HG03439 (cell line): ENCODE data around the gene FOXO3.
"Not testable (repeated sequence)": the region's sequence is repeated elsewhere in the genome, so short reads cannot be mapped to it uniquely, and the experiment has no call there.

Experiments used
- ATAC-seq: cut with Tn5 transposase; IDR thresholded peaks from one replicate; pipeline ENCODE4 v1.9.1; 2021; ENCODE audit warnings: mild to moderate bottlenecking, moderate library complexity; ENCODE audit not compliant: unreplicated experiment

The FOXO3 gene

DNA sequence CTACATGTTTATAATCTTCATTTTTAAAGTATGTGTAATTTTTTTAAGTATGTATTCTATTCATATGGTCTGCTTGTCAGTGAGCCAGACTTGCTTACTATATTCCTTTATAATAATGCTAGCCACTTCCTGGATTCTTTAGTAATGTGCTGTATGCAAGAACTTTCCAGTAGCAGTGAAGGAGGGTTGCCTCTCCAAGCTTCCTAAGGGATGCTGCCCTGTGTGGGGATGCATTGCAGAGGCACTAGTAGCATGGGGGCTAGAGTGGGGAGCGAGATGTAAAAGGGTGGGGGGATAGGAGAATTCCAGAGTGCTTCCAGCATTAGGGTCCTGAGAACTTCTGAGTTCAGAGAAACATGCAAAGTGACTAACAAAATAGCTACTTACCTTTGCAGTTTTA is 121.0 kb downstream of the FOXO3 start:
- not testable (repeated sequence) for ATAC-seq

GRCh38 chr6:108682383-108683119 is 121.8 kb downstream of the FOXO3 start:
- ATAC-seq, result not testable (repeated sequence)

DNA sequence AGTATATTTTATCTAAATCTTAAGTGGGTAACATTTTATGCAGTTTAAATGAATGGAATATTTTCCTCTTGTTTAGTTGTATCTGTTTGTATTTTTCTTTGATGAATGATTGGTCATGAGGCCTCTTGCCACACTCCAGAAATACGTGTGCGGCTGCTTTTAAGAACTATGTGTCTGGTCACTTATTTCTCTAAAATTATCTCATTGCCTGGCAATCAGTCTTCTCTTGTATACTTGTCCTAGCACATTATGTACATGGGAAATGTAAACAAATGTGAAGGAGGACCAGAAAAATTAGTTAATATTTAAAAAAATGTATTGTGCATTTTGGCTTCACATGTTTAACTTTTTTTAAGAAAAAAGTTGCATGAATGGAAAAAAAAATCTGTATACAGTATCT is 123.3 kb downstream of the FOXO3 start:
- not testable (repeated sequence) for ATAC-seq

DNA sequence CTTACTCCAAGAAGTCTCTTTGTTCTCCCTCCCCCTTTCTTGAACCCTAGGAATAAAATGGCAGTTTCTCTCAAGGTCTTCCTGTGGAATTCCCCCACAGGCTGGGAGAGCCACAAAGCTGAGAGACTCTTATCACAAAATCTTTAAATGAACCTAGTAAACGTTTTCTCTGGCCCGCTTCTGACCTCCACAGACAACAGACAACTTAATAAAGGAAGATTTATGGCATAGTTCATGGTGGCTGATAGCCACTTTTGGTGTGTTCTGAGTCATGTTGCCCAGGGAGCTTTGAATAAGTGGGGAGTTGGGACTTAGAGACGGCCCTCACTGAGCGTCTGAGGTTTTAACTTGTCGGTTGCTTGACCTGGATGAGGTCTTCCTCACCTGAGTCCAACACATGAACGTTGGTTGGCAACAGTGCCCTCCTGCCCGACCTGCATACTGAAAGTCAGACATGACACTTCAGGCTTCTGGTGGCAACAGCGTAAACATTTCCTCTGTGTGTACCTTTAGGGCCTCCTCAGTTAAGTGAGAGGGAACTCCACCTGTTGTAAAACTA is 124.1 kb downstream of the FOXO3 start:
- no peak for ATAC-seq

- ATAC-seq, result no peak
These were observed 125.3 kb downstream of the FOXO3 start for GRCh38 chr6:108685970-108686369.

DNA sequence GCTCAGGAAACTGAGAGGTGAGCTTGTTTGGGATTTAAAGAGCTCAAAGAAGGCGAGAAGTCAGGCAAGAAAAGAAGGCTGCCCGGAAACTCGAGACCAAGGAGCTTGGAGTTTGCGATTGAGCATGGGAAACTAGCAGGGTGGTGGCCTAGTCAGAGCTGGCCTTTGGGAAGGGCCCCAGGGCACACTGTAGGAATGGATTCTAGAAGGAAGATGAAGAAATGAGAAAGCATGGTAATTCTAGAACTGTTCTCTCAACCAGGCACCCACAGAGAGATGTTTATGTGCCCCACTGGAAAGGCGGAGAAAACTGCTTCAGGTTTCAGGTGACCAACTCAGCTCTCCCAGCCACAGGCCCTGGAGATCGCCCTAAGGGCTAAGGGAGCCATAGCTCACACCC is 126.2 kb downstream of the FOXO3 start:
- ATAC-seq, result no peak

DNA sequence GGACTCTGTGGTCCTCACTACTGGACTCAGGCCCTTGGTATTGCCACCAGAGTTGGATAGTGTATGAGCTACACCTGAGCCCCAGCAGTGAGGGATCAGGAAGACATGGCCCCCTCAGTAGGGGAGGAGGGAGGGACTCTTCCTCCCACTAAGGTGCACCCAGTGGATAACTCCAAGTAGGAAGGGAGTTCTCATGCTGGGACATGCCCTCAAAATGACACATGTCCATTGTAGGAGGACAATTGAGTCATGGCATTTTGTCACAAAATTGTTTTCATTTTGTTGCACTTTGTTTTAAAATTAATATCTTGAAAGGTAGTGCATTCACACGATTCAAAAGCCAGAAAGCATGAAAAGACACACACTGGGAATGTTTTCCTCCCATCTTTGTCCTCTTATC is 127.2 kb downstream of the FOXO3 start:
- no peak for ATAC-seq

DNA sequence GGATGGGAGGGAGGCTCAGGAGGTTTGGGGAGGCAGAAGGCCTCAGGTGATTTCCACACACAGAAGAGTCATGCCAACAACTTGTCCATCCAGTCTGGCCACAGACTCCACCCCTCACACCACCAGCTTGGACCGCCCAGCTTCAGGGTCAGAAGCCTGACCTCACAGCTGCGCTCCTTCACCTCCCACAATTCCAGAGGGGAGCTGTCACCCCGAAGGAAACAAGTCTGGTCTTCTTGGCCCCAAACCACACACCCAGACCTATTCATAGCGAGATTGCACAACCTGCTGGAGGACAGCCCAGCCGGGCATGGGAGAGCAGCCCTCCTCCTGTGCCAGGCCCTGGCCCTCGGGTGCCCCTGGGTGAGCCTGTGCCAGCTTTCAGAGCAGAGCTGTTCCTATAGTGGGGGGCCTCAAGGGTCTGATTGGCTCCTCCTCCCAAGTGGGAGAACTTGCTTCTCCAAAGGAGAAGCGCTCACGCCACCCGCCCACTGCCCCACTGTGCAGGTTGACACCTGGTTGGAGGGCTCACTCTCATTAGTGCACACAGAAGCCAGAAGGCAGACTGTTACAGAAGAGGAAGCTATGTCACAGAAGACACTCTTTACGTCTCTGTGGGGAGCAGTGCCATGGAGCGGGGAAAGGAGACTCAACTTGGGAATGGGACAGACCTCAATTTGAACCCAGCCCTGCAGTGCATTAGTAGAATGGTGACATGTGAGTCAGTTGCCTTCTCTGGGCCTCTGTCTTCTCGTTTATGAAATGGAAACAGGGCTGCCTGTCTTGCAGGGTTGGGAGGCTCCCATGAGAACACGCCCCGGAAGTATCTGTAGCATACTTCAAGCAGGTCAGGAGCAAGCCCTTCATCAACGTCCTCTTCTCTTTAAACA is 128.8 kb downstream of the FOXO3 start:
- no peak for ATAC-seq

GRCh38 chr6:108690326-108691049 is 129.8 kb downstream of the FOXO3 start:
- no peak for ATAC-seq

DNA sequence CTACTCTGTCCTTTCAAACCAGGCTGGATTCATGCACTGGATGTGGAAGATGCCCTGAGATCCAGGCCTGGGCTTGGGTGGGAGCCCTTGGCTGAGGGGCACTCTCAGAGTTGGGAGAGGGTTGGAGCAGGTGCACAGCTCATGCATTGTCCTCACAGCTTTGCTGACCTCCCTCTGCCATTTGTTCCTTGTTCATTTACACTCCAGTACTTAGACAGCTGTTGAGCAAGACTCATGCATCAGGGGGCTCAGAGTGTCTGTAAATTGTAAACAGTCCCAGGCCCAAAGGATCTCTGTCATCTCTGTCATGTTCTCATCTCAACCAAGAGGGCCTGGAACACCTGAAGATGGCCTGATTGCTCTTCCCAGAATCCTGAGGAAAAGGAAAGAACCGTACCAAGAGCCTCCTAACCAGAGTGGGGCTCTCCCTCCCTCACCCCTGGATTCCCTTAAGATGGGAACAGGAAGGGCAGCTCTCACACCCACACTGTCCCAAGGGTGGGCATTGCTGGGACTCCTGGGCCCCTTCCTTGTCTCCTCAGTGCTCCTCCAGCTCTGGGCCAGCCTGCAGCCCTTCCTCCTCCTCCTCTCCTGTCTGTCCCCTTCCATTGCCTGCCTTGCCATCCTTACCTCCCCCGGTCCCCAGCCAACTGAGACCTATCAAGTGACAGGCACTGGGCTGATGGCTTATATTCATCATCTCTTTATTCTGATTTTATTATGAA is 132.9 kb downstream of the FOXO3 start:
- no peak for ATAC-seq

GRCh38 chr6:108694816-108695215 is 134.1 kb downstream of the FOXO3 start:
- no peak for ATAC-seq

DNA sequence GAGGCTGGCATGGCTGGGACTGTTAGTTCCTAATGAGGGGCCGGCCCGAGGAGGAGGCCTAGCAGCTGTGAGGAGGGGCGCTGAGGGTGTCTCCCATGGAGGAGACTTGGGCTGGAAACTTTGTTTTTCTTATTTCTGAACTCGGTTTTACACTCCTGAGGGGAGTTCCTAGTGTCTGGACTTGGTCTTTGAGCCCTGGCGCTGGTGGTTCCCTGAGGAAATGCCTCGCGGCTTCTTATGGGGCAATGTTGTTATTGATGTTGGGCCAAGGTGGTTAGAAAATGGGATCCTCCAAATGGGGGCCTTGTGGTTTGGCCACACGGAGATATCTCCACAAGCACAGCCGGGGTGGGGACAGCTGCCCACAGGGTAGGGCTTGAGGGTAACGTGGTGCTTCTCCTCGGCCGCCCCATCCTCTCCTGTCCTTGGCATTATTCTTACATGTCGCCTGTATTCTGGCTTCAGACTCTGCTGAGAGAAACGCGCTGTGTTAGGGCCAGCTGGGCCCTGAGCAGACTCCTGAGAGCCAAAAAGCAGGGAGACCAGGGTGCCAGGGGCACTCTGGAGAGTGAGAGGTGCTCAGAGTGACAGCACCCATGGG is 136.9 kb downstream of the FOXO3 start:
- ATAC-seq, result no peak

GRCh38 chr6:108698593-108699289 is 138.0 kb downstream of the FOXO3 start:
- ATAC-seq, result no peak

GRCh38 chr6:108699290-108700041 is 138.7 kb downstream of the FOXO3 start:
- no peak for ATAC-seq

- no peak for ATAC-seq
These were observed 141.6 kb downstream of the FOXO3 start for GRCh38 chr6:108702106-108702851.

DNA sequence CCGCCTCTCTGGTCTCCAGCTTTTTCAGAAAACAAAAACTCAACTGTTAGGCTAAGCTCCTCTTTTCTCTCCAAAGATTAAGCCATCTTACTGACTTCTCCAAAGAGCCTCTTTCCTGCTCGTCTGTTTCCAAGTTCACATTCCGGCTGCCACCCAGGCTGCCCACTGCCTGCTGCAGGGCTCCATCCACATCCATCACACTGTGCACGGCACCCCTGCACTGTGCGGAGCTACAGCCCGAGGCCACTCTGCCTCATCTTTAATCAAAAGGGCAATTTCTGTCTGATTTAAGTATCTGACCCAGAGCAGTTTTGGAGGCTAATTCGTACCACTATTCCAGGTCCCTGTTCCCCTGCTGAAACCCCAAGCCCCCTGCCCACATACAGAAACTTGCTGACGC is 145.9 kb downstream of the FOXO3 start:
- no peak for ATAC-seq

DNA sequence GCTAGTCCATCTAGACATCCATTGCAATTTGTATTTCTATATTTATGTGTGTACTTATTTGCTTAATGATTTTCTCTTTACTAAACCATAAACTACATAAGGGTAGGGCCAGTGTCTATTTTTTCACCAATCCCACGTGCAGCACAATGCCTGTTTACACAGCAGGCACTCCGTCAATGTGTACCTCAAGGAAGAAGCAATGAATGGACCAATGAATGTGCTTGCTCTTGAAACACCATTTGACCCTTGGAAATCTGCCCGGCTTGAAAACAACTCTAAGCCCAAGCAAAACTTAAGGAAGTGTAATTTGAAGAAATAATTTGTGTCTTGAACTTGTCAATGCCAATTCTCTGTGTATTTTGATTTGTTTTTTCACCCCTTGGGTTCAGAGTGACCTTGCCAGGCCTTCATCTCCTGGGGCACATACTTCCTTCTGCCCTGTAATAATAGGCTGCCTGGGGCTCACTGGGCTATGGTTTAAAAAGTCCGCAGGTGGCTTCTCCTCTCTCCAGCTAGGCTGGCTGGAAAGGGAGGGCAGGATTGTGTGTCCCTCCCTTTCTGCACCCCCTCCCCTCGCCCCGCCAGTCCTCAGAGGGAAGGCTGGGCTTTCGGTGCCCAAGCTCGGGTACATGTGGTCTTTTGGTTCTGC is 146.7 kb downstream of the FOXO3 start:
- no peak for ATAC-seq

GRCh38 chr6:108710030-108710429 is 149.3 kb downstream of the FOXO3 start:
- no peak for ATAC-seq
